ENCODE measurements around the gene TSTD1. TPM values are rescaled to one million over a fixed set of nuclear protein-coding genes. Genes with fewer than 3 reads are reported as not detected.

Gene TSTD1
- polyA plus RNA-seq, 2 donors, result 92.4 to 117 TPM

DNA sequence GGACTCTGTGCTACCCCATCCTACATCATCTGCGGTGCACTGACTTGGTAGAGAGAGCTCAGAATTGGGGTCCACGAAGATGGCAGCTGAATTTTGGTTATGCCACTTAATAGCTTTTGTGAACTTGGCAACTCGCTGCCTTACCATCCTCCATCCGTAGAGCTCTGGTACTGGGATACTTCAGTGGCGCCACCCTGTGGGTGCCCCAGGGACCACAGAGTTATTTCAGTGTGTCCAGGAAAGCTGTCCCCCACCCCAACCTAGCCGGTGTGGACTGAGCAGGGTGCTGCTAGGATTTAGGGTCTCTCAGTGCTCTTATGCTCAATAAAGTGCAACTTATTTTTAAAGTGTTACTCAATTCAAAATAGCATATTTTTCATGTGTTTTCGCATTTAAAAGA lies 16.0 kb upstream of the TSTD1 start:
- Histone ChIP-seq H3K9me3 (ENCODE audit: control insufficient read depth in 2 of 2, insufficient read depth in 1 of 2, low read depth in 1 of 2, low read length in 1 of 2) (no peaks in the 10 kb centered on the region), H3K4me1 (ENCODE audit: control insufficient read depth in 2 of 2, insufficient read depth in 2 of 2, low read length in 1 of 2) (no peaks in the 10 kb centered on the region), H3K27ac (ENCODE audit: low read depth in 2 of 2, low read length in 1 of 2) (no peak overlapping the region), H3K27me3 (ENCODE audit: control insufficient read depth in 1 of 2, insufficient read depth in 2 of 2, low read length in 2 of 2) (no peaks in the 10 kb centered on the region), H3K36me3 (ENCODE audit: control insufficient read depth in 2 of 2, insufficient read depth in 2 of 2, low read length in 1 of 2) (peaks cover 6 to 18% of the 10 kb centered on the region in 2 donors), H3K4me3 (ENCODE audit: low read depth in 1 of 2, low read length in 2 of 2) (no peak overlapping the region)
- 78 to 85% methylated on average over 7 of the region's 7 CpGs for WGBS, 2 donors

DNA sequence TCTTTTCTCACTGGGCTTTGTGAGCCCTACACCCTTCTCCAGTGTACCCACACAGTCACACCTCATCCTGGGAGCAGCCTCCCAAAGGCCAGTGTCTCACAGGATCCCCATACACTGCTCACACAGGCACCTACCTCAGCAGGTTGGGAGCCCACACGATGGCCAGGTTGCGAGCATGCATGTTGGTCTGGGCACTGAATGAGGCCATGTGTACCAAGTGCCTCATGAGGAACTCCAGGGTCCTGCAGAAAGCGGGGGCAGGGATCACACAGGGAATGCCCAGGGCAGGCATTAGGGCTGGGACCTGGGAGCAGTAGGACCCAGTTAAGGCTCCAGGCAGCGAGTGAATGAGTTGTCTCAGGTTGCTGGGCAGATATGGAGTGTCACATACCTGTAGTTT lies 15.5 kb upstream of the TSTD1 start:
- Histone ChIP-seq H3K4me1 (ENCODE audit: control insufficient read depth in 2 of 2, insufficient read depth in 2 of 2, low read length in 1 of 2) (no peaks in the 10 kb centered on the region), H3K27ac (ENCODE audit: low read depth in 2 of 2, low read length in 1 of 2) (no peak overlapping the region), H3K36me3 (ENCODE audit: control insufficient read depth in 2 of 2, insufficient read depth in 2 of 2, low read length in 1 of 2) (peaks cover 6 to 21% of the 10 kb centered on the region in 2 donors), H3K9me3 (ENCODE audit: control insufficient read depth in 2 of 2, insufficient read depth in 1 of 2, low read depth in 1 of 2, low read length in 1 of 2) (no peaks in the 10 kb centered on the region), H3K27me3 (ENCODE audit: control insufficient read depth in 1 of 2, insufficient read depth in 2 of 2, low read length in 2 of 2) (no peaks in the 10 kb centered on the region), H3K4me3 (ENCODE audit: low read depth in 1 of 2, low read length in 2 of 2) (no peak overlapping the region)
- WGBS, 2 donors, result 86 to 91% methylated on average over 4 of the region's 4 CpGs

DNA sequence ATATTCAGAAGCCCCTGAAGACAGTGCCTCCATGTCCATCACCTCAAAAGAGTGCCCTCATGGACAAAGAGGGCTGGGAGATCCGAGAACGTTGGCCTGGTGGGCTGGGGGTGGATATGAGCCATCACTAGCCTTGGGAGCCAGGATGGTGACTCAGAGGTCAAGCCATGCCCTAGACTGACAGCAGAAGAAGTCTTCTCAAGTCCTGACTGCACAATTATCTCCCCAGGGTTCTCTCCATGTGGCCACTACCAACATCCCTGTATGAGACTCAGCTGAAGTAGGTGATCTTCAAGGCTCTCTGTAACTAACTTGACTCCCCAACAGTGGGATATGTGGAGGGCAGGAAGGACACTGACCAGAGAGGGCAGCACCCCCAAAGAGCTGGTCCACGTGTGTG lies 14.1 kb upstream of the TSTD1 start:
- H3K27me3 ChIP-seq (ENCODE audit: control insufficient read depth in 1 of 2, insufficient read depth in 2 of 2, low read length in 2 of 2), result no peaks in the 10 kb centered on the region
- no peaks in the 10 kb centered on the region for H3K9me3 ChIP-seq (ENCODE audit: control insufficient read depth in 2 of 2, insufficient read depth in 1 of 2, low read depth in 1 of 2, low read length in 1 of 2)
- H3K36me3 ChIP-seq (ENCODE audit: control insufficient read depth in 2 of 2, insufficient read depth in 2 of 2, low read length in 1 of 2), result peaks cover 6 to 31% of the 10 kb centered on the region in 2 donors
- H3K4me1 ChIP-seq (ENCODE audit: control insufficient read depth in 2 of 2, insufficient read depth in 2 of 2, low read length in 1 of 2), result peaks cover 0 to 4% of the 10 kb centered on the region in 2 donors
- H3K4me3 ChIP-seq (ENCODE audit: low read depth in 1 of 2, low read length in 2 of 2), result no peak overlapping the region
- WGBS, 2 donors, result 78 to 83% methylated on average over 3 of the region's 3 CpGs
- no peak overlapping the region for H3K27ac ChIP-seq (ENCODE audit: low read depth in 2 of 2, low read length in 1 of 2)

DNA sequence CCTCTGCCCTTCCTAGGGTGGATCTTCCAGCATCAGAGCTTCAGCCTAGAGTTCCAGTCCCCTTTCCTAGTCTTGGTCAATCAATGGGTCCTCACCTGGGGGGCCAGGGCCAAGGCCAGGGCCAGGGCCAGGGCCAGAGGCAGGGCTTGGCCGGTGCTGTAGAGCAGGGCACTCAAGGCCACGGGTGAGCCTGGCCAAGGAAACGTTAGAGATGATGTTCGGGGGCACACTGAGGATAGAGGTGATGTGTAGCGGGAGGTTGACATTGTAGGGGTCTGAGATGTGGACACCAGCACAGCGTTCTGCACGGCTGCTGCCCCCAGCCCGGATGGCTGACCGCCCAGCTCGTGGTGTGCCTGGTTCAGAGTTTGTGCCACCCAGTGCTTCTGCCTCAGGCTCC lies 12.5 kb upstream of the TSTD1 start:
- Histone ChIP-seq H3K27me3 (ENCODE audit: control insufficient read depth in 1 of 2, insufficient read depth in 2 of 2, low read length in 2 of 2) (no peaks in the 10 kb centered on the region), H3K4me1 (ENCODE audit: control insufficient read depth in 2 of 2, insufficient read depth in 2 of 2, low read length in 1 of 2) (peaks cover 0 to 4% of the 10 kb centered on the region in 2 donors), H3K27ac (ENCODE audit: low read depth in 2 of 2, low read length in 1 of 2) (no peak overlapping the region), H3K4me3 (ENCODE audit: low read depth in 1 of 2, low read length in 2 of 2) (no peak overlapping the region), H3K9me3 (ENCODE audit: control insufficient read depth in 2 of 2, insufficient read depth in 1 of 2, low read depth in 1 of 2, low read length in 1 of 2) (no peaks in the 10 kb centered on the region), H3K36me3 (ENCODE audit: control insufficient read depth in 2 of 2, insufficient read depth in 2 of 2, low read length in 1 of 2) (peaks cover 4 to 31% of the 10 kb centered on the region in 2 donors)
- 88 to 95% methylated on average over 10 of the region's 10 CpGs for WGBS, 2 donors

DNA sequence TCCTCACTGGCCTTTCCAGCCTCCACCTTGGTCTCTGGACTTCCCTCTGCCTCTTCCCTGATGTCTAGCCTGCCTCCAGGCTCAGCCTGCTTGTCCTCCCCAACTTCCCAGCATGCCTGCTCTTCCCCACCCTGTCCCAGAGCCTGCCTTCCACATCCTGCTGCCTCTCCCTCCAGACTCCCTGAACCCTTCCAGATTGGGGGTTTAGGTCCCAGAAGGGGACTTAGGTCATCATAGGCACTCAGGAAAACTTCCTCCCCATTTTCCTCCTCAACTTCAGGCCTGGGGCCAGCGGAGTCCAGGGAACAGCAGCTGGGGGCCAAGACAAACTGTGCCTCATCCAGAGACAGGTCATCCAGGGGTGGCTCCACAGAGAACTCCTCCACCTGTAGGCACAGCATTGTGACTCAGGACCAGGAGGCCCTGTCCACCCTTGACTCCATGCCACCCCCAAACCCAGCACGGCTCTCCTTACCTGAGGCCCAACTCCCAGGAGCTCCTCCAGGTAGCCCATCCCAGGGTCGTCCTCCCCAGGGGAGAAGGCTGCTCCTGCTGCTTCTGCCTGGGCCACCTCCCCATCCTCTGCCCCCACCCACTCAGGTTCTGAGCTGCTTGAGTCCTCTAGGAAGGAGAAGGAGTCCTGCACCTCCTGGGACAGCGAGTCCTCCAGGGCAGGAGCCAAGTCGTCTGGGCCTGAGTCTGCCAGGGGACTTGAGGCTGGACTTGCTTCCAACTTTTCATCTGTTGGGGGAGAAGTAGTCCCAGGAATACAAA lies 10.4 kb upstream of the TSTD1 start:
- H3K9me3 ChIP-seq (ENCODE audit: control insufficient read depth in 2 of 2, insufficient read depth in 1 of 2, low read depth in 1 of 2, low read length in 1 of 2), result no peaks in the 10 kb centered on the region
- peaks cover 0 to 4% of the 10 kb centered on the region in 2 donors for H3K4me1 ChIP-seq (ENCODE audit: control insufficient read depth in 2 of 2, insufficient read depth in 2 of 2, low read length in 1 of 2)
- no peaks in the 10 kb centered on the region for H3K27me3 ChIP-seq (ENCODE audit: control insufficient read depth in 1 of 2, insufficient read depth in 2 of 2, low read length in 2 of 2)
- no peak overlapping the region for H3K27ac ChIP-seq (ENCODE audit: low read depth in 2 of 2, low read length in 1 of 2)
- 91% methylated on average over 5 of the region's 5 CpGs for WGBS, 2 donors
- H3K4me3 ChIP-seq (ENCODE audit: low read depth in 1 of 2, low read length in 2 of 2), result no peak overlapping the region
- peaks cover 3 to 27% of the 10 kb centered on the region in 2 donors for H3K36me3 ChIP-seq (ENCODE audit: control insufficient read depth in 2 of 2, insufficient read depth in 2 of 2, low read length in 1 of 2)

DNA sequence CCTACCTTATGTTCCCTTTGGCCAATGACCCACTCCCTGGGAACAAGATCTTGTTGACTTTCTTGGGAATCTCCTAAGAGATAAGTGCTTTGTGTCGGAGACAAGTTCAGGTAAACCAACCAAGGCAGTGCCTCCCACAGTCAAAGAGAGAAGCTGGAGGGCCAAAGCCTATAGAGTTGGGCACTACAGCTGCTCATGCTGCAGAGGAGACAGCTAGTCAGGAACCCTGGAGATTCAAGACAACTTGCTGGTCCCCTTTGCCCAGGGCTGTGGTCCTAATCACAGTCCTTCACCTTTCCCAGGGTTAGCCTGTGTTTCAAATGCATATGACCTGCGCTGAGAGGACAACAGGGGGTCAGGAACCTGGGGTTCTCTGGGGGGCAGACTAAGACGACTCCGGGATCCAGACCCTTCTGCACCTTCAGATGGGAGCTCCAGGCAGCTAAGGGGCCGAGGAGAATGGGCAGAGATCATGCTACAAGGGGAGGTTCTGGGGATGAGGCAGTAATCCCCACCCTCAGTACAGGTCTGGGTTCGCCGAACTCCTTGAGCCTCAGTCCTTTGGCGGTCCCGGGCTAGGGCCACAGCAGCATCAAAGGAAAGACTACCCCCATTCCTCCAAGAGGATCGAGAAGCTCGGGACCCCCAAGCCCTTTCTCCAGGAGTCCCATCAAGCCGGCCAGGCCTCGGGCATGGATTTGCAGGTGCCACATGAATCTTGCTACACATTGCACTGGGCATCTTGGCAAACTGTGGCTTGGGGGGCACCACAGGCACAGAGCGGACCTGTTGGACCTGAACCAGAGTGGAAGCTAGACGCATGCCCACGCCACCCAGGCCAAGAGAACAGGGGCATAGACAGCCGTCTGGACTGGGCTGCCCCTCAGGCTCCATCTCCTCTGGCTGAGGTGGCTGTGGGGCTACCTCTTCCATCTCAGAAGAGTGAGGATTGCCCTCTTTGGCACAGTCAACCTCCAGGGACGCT lies 9.0 kb upstream of the TSTD1 start:
- no peak overlapping the region for H3K4me3 ChIP-seq (ENCODE audit: low read depth in 1 of 2, low read length in 2 of 2)
- peaks cover 0 to 21% of the 10 kb centered on the region in 2 donors for H3K36me3 ChIP-seq (ENCODE audit: control insufficient read depth in 2 of 2, insufficient read depth in 2 of 2, low read length in 1 of 2)
- WGBS, 2 donors, result 97% methylated on average over 18 of the region's 18 CpGs
- H3K9me3 ChIP-seq (ENCODE audit: control insufficient read depth in 2 of 2, insufficient read depth in 1 of 2, low read depth in 1 of 2, low read length in 1 of 2), result no peaks in the 10 kb centered on the region
- no peaks in the 10 kb centered on the region for H3K27me3 ChIP-seq (ENCODE audit: control insufficient read depth in 1 of 2, insufficient read depth in 2 of 2, low read length in 2 of 2)
- H3K4me1 ChIP-seq (ENCODE audit: control insufficient read depth in 2 of 2, insufficient read depth in 2 of 2, low read length in 1 of 2), result peaks cover 0 to 4% of the 10 kb centered on the region in 2 donors
- peak overlapping the region in 1 of 2 donors; percentile 36 for H3K27ac ChIP-seq (ENCODE audit: low read depth in 2 of 2, low read length in 1 of 2)

DNA sequence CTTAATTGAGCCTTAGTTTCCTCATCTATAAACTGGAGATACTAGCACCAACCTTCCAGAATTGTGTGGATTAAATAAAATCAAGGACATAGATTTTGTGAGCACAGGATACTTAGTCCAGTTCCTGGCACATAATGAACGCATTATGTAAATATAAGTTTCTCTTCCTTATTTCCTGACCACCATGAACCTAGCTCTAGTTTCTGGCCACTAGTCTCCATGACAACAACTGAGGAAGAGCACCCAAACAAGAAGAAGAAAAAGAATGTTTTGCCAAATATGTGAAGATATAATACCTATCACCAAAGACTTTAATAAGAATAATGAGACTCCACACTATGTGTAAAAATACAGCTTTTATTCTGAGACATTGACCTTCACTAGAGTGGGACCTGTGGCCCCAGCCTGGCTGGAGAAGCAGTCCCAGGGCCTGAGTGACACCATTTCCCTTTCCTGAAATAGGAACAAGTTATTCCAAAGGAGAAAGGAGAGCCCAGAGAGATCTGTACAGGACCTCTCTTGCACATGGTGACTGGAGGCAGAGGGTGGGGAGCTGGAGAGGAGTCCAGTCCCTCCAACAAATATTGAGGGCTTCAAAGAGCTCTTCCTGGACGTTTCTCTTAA lies 8.0 kb upstream of the TSTD1 start:
- H3K36me3 ChIP-seq (ENCODE audit: control insufficient read depth in 2 of 2, insufficient read depth in 2 of 2, low read length in 1 of 2), result peaks cover 7 to 27% of the 10 kb centered on the region in 2 donors
- no peaks in the 10 kb centered on the region for H3K27me3 ChIP-seq (ENCODE audit: control insufficient read depth in 1 of 2, insufficient read depth in 2 of 2, low read length in 2 of 2)
- WGBS, 2 donors, result 61 to 69% methylated on average over 2 of the region's 2 CpGs
- peak overlapping the region; percentile 93 to 96 for H3K27ac ChIP-seq (ENCODE audit: low read depth in 2 of 2, low read length in 1 of 2)
- H3K9me3 ChIP-seq (ENCODE audit: control insufficient read depth in 2 of 2, insufficient read depth in 1 of 2, low read depth in 1 of 2, low read length in 1 of 2), result no peaks in the 10 kb centered on the region
- H3K4me1 ChIP-seq (ENCODE audit: control insufficient read depth in 2 of 2, insufficient read depth in 2 of 2, low read length in 1 of 2), result peaks cover 0 to 4% of the 10 kb centered on the region in 2 donors
- peak overlapping the region; percentile 72 to 97 for H3K4me3 ChIP-seq (ENCODE audit: low read depth in 1 of 2, low read length in 2 of 2)

DNA sequence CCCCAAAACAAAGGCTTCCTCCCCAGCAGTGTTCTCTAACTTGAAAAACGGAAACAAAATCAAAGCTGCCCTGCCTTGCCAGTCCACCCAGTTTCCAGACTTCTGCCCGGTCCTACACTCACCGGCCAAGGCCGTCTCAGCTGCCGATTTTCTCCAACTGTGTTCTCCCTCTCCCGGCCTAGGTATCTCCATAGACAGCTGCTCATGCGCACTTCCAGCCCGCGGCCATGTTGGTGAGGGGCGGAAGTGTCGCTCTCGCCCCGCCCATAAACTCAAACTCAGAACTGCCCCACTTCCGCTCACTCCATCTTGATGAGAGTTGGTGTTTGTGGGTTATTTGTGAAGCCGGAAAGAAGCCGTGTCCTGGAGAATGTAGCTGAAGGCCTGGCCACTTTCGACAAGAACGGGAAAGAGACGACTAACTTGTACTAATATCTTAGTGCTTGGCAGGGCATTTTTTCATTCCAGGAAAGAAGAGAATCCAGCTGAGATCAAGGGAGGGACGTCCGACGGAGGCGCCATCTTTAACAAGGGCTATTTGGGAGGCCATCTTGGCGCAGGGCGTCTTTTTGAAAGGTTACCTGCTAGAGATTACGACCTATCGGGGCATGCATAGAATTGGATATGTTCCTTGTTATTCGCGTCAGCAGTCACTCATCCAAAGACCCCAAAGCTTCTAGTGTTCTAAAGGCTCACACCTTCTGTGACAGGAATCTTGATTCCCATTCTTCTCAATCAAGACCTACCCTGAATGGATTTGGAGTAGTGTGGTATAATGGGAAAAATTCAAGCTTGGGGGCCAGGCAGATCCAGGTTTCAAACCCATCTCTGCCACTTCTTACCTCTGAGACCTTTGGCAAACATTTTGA lies 7.2 kb upstream of the TSTD1 start, which contains the start of gene USF1:
Gene USF1 (minus strand): TSS at position 242 of the 869 bp plus-strand sequence. CDS start 2,702 bp downstream, outside the sequence.
- peaks cover 9 to 29% of the 10 kb centered on the region in 2 donors for H3K36me3 ChIP-seq (ENCODE audit: control insufficient read depth in 2 of 2, insufficient read depth in 2 of 2, low read length in 1 of 2)
- no peaks in the 10 kb centered on the region for H3K27me3 ChIP-seq (ENCODE audit: control insufficient read depth in 1 of 2, insufficient read depth in 2 of 2, low read length in 2 of 2)
- 0% methylated on average over 29 of the region's 29 CpGs for WGBS, 2 donors
- no peaks in the 10 kb centered on the region for H3K9me3 ChIP-seq (ENCODE audit: control insufficient read depth in 2 of 2, insufficient read depth in 1 of 2, low read depth in 1 of 2, low read length in 1 of 2)
- peak within 1 kb of the TSS; percentile 72 to 97 for H3K4me3 ChIP-seq (ENCODE audit: low read depth in 1 of 2, low read length in 2 of 2)
- H3K27ac ChIP-seq (ENCODE audit: low read depth in 2 of 2, low read length in 1 of 2), result peak within 1 kb of the TSS; percentile 93 to 96
- H3K4me1 ChIP-seq (ENCODE audit: control insufficient read depth in 2 of 2, insufficient read depth in 2 of 2, low read length in 1 of 2), result peaks cover 0 to 4% of the 10 kb centered on the region in 2 donors
